ENCODE measurements around the gene GRB2. TPM values are rescaled to one million over a fixed set of nuclear protein-coding genes. Genes with fewer than 3 reads are reported as not detected.
"Not testable (repeated sequence)": the region's sequence is repeated elsewhere in the genome, so short reads cannot be mapped to it uniquely, and the experiment has no call there.

GRB2 gene
- polyA plus RNA-seq, 4 donors = 96.8 to 117 (median 102) TPM

DNA sequence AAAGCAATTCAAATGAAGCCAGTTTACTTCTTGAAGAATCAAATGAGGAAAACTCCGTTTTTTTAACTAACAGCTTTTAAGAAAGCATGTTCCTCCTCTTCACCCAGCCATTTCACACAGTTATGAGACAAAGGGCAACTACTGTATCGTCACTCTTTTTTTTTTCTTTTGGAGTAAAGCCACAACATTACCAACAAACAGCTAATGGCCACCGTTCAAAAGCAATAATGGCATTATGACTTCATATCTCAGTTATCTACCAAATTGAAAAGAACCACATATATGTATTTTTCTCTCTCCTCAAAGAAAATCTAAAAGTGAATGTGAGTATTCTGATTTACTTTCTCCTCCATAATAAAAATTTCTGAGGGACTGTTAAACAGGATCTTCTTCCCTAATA lies 14.5 kb downstream of the GRB2 start:
- no peak for DNase-seq (ENCODE audit: low read depth in 4 of 4, low spot score in 3 of 4)

DNA sequence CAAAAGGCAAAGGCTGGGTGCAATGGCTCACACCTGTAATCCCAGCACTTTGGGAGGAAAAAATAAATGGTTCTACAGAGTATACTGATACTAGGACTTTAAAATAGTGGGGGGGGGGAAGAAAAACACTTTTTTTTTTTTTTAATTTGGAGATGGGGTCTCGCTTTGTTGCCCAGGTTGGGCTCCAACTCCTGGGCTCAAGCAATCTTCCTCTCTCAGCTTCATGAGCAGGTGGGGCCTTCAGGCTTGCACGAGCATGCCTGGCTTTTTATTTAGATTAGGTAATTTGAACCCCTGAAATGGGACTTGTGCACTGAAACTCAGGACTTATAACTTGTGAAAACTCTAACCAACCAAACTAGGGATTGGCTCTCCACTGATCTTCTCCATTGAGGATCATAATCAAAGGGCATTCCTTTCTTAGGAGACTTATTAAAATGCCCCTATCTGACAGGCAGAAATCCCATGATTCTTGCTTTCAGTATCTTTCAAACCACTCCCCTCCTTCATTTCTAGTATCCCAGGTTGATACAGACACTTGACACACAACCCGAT lies 16.9 kb downstream of the GRB2 start:
- DNase-seq (ENCODE audit: low read depth in 4 of 4, low spot score in 3 of 4) = no peak

GRCh38 chr17:75387771-75388170 lies 17.7 kb downstream of the GRB2 start:
- DNase-seq (ENCODE audit: low read depth in 4 of 4, low spot score in 3 of 4) = no peak

DNA sequence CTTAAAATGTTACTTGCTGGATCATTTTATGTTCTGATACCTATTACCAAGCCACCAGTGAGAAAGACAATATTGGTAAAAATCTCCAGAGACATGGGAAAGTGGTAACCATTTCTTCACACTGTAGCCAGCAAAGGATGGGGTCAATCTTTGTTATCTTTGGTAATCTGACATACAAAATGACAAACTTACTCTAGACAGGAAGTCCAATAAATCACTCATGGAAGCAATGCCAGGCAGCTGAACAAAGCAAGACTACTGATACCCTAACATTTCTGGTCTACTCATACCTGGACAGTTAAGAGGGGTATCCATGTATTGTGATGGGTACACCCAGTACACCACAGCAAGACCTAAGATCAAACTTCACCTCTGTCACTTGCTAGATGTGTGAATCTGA lies 19.0 kb downstream of the GRB2 start:
- no peak for DNase-seq (ENCODE audit: low read depth in 4 of 4, low spot score in 3 of 4)

DNA sequence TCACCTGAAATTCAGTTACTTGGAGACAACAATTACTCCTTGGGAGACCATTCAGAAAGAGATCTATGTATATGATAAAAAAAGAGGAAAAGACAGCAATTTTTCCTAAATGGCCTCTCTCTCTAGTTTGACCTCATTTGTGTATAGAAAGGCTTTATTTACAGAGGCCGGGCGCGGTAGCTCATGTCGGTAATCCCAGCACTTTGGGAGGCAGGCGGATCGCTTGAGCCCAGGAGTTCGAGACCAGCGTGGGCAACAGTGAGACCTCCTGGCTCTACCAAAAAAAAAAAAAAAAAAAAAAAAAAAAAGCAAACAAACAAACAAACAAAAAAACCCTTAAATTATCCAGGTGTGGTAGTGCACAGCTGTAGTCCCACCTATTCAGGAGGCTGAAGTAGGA lies 20.7 kb downstream of the GRB2 start:
- DNase-seq (ENCODE audit: low read depth in 4 of 4, low spot score in 3 of 4) = no peak

DNA sequence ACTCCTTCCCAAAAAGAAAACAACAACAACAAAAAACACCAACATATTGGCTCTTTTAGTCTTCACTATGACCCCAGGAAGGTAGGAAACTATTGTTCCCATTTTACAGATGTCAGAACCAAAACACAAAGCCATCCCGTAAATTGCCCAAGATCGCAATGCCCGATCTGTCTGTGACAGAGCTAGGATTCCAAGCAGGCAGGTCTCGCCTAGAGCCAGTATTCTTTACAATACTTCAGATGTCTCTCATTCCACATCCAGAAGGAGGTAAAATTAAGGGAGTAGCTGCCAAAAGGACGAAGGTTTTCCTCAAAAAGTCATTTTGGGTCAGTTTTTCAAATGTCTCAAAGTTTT lies 21.7 kb downstream of the GRB2 start:
- no peak for DNase-seq (ENCODE audit: low read depth in 4 of 4, low spot score in 3 of 4)

- no peak for DNase-seq (ENCODE audit: low read depth in 4 of 4, low spot score in 3 of 4)
Measured at GRCh38 chr17:75380750-75381149, 24.7 kb downstream of the GRB2 start.

GRCh38 chr17:75380315-75380714 lies 25.2 kb downstream of the GRB2 start:
- DNase-seq (ENCODE audit: low read depth in 4 of 4, low spot score in 3 of 4) = no peak

DNA sequence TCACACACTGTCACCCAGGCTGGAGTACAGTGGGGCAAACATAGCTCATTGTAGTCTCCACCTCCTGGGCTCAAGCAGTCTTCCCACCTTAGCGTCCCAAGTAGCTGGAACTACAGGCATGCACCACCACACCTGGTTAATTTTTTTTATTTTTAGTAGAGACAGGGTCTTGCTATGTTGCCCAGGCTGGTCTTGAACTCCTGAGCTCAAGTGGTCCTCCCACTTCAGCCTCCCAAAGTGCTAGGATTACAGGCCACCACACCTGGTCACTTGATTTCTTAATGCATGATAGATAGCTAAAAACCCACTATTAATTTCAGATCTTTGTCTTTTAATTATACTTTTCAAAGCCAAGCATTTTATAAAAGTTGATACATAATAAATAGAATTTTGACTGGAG lies 26.1 kb downstream of the GRB2 start:
- DNase-seq (ENCODE audit: low read depth in 4 of 4, low spot score in 3 of 4) = not testable (repeated sequence)

GRCh38 chr17:75373280-75373679 lies 32.2 kb downstream of the GRB2 start:
- no peak for DNase-seq (ENCODE audit: low read depth in 4 of 4, low spot score in 3 of 4)

GRCh38 chr17:75371981-75372380 lies 33.5 kb downstream of the GRB2 start:
- DNase-seq (ENCODE audit: low read depth in 4 of 4, low spot score in 3 of 4) = no peak

DNA sequence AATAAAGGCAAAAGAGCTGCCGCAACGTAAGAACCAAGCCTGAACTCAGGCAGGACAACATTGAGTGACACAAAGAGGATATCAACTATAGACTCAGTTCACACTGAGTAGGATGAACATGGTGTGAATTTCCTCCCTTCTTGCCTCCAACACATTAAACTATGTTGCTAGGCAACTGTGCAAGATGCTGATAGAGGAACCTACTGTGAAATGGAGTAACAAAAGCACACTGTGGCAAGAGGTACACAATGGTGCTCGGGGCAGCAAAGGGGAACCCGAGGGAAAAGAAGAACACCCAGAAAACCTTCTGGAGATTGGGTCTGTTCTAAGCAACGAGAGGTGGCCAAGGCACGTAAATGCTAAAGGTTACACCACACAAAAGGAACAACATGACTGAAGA lies 34.1 kb downstream of the GRB2 start:
- no peak for DNase-seq (ENCODE audit: low read depth in 4 of 4, low spot score in 3 of 4)

GRCh38 chr17:75370286-75370915 lies 35.1 kb downstream of the GRB2 start:
- DNase-seq (ENCODE audit: low read depth in 4 of 4, low spot score in 3 of 4) = no peak

GRCh38 chr17:75367838-75368789 lies 37.4 kb downstream of the GRB2 start:
- not testable (repeated sequence) for DNase-seq (ENCODE audit: low read depth in 4 of 4, low spot score in 3 of 4)

DNA sequence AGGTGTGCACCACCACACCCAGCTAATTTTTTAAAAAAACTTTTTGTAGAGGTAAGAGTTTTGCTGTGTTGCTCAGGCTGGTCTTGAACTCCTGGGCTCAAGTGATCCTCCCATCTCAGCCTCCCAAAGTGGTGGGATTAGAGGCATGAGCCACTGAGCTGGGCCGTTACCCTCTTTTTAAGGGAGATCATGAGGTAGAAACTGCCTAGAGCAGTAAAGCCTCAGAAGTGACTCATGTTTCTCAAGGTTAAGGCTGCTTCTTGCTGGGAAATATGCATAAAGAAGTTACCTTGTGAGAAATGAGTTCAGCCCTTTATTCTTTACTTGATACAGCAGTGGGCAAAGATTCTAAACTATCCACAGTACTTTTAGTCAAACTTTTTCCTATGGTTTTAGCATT lies 38.2 kb downstream of the GRB2 start:
- no peak for DNase-seq (ENCODE audit: low read depth in 4 of 4, low spot score in 3 of 4)

DNA sequence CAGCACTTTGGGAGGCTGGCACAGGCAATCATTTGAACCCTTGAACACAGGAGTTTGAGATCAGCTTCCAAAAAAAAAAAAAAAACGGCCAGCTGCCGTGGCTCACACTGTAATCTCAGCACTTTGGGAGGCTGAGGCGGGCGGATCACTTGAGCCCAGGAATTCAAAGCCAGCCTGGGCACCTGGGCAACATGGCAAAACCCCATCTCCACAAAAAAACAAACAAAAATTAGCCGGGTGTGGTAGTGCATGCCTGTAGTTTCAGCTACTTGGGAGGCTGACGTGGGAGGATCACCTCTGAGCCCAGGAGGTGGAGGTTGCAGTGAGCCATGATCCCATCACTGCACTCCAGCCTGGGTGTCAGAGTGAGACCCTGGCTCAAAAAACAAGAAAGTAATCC lies 39.0 kb downstream of the GRB2 start:
- no peak for DNase-seq (ENCODE audit: low read depth in 4 of 4, low spot score in 3 of 4)

- no peak for DNase-seq (ENCODE audit: low read depth in 4 of 4, low spot score in 3 of 4)
Measured at GRCh38 chr17:75365931-75366275, 39.6 kb downstream of the GRB2 start.

DNA sequence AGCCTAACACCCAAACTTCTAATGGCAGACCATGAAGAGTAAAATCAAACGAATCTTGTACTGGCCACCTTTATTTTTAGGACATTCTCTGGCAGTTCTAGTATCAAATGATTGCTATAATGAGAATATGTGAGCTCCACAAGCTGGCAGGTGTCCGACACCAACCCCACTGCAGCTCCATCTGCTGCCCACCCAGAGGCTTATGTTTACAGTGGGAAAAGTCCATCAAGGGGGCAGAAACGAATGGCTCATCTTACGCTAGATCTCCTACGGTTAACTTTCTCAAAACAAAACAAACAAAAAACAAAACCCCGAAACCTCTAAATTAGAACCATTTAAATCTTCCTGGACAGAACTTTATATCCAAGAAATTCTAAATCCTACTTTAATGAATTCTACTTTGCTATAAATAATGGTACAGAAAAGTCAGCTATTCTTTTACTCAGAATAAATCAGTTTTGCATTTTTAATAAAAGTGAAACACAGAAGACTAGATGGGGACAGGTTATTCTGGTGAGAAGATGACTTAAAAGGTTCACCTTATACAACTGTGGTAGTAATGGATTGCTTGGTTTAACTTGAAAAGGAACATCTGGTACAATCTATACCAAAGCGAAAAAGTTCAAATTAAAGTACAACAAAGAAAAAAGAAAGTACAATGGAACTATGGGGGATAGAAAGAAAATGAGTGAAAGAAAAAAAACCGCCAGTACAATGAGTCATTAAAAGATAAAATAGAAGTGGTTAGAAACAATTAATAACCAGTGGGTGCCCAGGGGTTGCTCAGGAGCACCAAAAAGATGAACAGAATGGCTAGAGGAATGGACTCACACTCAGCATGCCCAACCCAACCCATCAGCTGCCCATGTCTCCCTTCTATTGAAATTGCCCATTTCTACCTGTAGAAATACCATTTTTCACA lies 40.2 kb downstream of the GRB2 start:
- no peak for DNase-seq (ENCODE audit: low read depth in 4 of 4, low spot score in 3 of 4)

DNA sequence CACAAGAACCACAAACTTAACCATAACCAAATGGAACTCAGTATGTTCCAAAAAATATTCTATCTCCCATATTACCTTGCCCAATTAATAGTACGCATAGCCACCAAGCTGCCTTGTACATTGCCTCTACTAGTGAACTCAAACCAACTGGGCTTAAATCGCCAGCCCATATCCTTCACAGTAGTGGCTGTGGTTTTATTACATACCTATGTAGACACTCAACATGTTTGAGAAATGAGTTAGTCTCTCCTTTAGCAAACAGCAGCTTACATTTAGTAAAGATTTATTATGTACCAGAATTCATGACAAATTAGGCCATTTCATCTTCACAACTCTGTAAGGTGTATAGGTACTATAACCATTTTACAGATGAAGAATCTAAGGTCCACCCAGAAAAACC lies 41.4 kb downstream of the GRB2 start:
- no peak for DNase-seq (ENCODE audit: low read depth in 4 of 4, low spot score in 3 of 4)

DNA sequence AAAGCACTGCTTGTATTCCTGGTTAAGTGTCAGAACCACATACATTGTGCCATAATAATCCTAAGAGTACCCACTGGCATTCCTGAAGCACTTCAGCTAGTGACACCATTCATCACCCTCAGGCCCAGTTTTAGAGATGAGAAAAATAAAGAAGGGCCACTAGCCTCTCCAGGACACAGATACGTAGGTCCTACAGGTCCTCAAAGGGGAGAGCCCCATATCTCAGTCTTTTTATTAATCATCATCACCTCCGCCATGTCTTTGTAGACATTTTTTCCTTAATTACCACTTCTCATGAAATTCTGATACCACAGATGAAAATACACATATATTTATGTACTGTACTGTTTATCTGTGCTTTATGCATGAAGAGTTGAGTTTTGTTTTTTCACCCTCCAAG lies 43.5 kb downstream of the GRB2 start:
- no peak for DNase-seq (ENCODE audit: low read depth in 4 of 4, low spot score in 3 of 4)

- no peak for DNase-seq (ENCODE audit: low read depth in 4 of 4, low spot score in 3 of 4)
Measured at GRCh38 chr17:75361344-75361743, 44.1 kb downstream of the GRB2 start.
